Measurements from ENCODE around the gene ATP6V0B. TPM values are rescaled to one million over a fixed set of nuclear protein-coding genes. Genes with fewer than 3 reads are reported as not detected.

Gene ATP6V0B
- total RNA-seq: 100 to 1,000 TPM in 1 of 2 donors, 10 to 100 TPM in 1; 96.5 to 113 TPM
- long read RNA-seq, transcript ATP6V0B-205 (8 exons, 1,298 nt): major isoform, 68 of 86 reads
- long read RNA-seq, transcript ATP6V0B-201 (7 exons, 944 nt): minor isoform, 7 of 86 reads
- long read RNA-seq, partial matches to known transcripts: 1 of 86 reads
- long read RNA-seq, other reads (novel, unspliced or antisense): 7 of 86 reads

DNA sequence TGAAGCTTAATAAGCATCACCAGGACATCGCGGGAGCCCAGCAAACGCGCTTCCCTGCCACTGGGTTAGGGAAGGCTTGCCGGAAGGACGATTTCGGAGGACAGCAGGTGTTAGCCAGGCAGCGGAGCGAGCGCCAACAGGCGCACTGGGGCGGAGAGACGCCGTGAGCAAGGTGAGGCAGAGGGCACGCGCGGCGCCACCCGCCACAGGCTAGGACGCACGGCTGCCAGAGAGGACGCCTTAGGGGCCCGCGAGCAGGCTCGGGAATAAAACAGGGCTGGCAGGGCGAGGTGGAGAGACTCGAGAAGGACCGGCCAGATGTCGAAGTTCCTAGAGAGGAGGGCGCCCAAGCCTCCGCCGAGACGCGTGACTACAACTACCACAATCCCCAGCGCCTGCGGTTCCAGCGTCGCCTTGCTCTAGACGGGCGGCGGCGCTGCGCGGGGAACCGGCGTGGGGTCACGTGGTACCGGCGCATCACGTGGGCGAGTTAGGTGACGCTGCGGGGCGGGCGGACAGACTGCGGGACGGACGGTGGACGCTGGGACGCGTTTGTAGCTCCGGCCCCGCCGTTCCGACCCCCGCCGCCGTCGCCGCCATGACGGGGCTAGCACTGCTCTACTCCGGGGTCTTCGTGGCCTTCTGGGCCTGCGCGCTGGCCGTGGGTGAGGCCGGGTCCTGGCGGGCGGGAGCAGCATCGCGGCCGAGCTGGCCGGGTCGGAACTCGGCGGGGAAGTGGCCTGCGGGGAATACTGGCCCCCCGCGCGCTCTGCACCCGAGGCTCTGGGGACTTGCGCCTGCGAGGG, at the start of gene ATP6V0B:
Gene ATP6V0B, plus strand, starts transcription at position 518 of the 806 bp plus-strand sequence. Its CDS starts 81 bp downstream, at position 599.
- ATAC-seq: peak; percentile 88 to 92
- intact Hi-C loops (cut with DNase I): no loop called here

DNA sequence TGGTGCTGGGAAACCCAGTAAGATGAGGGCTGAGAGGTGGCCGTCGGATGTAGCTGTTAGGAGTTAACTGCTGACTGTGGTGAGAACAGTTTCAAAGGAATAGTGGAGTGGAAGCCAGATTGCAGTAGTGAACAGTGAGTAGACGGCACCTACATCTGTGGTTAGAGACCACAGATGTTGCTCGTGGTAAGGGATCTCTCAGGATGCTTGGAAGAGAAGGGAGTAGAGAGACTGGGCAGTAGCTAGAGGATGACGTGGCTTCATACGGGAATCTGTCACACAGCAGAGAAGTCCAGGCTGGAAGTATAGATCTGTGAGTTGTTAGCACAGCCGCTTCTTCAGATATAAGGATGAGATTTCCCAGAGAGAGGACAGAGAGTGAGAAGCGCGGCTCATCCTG, 48.9 kb upstream of the ATP6V0B start:
- ATAC-seq (no peak), DNase-seq (no peak)
- intact Hi-C loops (cut with DNase I): no loop called here

More for the DNA sequence above, at the start of gene ATP6V0B:
- DNase-seq: peak; percentile 98

DNA sequence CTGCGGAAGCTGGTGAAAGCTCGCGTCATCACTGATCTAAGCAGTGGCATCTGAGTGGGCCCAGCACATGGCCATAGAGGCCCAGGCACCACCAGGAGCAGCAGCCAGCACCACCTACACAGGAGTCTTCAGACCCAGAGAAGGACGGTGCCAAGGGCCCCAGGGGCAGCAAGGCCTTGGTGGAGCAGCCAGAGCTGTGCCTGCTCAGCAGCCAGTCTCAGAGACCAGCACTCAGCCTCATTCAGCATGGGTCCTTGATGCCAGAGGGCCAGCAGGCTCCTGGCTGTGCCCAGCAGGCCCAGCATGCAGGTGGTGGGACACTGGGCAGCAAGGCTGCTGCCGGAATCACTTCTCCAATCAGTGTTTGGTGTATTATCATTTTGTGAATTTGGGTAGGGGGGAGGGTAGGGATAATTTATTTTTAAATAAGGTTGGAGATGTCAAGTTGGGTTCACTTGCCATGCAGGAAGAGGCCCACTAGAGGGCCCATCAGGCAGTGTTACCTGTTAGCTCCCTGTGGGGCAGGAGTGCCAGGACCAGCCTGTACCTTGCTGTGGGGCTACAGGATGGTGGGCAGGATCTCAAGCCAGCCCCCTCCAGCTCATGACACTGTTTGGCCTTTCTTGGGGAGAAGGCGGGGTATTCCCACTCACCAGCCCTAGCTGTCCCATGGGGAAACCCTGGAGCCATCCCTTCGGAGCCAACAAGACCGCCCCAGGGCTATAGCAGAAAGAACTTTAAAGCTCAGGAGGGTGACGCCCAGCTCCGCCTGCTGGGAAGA, 44.4 kb upstream of the ATP6V0B start:
- DNase-seq: no peak
- intact Hi-C loops (cut with DNase I): loop anchor here (5.0 to 10.0 kb wide), 3 partner anchors 168 to 706 kb away; no protein-coding TSS in a partner anchor
- no peak for ATAC-seq

DNA sequence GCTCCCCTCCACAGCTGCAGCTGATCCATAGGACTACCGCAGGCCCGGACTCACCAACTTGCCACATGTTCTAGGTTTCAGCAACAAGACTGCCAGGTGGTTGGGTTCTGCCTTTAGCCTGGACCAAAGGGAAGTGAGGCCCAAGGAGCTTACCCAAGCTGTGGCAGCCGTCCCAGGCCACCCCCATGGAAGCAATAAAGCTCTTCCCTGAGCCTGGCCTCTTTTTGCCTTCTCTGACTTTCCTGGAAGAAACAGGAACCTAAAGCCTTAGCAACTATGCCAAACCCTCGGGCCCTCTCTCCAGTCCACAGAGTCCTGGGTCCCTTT, 43.8 kb upstream of the ATP6V0B start:
- intact Hi-C loops (cut with DNase I): loop anchor here (5.0 to 10.0 kb wide), 3 partner anchors 169 to 706 kb away; no protein-coding TSS in a partner anchor
- ATAC-seq: no peak
- no peak for DNase-seq

DNA sequence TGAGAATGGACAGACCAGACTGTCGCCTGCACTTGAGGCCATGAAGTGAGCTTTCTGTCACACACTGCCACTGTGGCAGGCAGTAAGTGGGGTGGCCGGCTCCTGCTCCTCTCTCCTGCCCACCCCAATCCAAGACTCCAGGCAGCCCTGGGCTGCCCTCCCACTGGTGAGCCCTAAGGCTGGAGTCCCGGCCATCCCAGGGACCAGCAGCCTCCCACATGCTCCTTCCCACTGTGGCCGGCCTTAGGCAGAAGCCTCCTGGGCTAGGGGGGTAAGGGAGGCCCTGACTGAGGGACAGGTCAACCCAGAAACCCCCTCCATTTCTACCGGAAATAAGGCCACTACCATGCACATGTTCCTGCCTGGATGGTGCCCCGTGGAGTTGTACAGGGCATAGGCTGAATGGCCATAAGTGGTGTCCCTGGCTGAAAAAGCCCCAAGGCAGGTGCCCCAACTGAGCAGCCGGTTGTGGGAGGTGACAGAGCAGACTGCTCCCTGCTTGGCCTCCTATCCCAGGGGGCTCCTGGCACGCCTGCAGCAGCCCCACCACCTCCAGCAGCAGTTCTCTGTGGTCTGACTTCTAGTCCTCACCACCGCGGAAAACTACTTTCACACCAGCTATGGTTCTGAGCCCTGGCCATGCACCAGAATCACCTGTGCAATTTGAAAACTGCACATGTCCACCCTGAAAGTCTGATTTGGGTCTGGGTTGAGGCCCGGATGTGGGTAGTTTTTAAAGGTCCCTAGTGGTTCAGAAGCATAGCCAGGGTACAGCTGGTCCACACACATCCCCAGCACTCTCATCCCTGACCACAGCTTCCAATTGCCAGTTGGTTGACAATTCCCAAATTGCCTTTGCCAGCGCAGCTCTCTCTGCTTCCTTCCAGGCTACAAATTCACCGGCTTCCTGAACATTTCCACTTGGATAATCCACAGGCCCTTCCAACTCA, 42.8 kb upstream of the ATP6V0B start:
- intact Hi-C loops (cut with DNase I): loop anchor here (5.0 to 10.0 kb wide), 3 partner anchors 170 to 707 kb away; no protein-coding TSS in a partner anchor
- DNase-seq: no peak
- no peak for ATAC-seq

DNA sequence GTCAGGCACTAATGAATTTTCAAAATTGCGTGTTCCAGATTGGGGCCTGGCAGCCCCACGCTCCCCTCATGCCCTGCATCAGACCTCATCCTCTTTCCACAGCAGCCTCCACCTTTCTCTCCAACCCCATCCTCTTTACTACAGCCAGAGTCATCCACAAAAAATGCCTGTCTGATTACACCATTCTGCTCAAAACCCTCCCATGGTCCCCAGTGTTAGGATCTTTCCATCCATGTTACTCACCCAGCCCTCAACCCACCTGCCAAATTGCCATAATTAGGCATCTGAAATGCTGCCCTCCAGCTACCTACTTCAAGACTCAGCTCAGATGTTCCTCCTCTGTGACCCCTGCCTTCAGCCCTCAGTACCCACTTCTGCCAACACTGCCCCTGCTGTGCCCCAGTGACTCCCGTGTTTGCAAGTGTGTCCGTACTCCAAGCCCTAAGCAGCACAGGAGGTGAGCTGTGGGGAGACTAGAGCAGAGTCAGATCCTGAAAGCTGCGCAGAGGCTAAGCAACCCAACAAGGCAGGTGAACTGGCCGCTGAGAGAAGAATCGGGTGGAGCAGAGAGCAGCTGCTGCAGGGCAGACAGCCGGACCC, 41.9 kb upstream of the ATP6V0B start:
- intact Hi-C loops (cut with DNase I): loop anchor here (5.0 to 10.0 kb wide), 3 partner anchors 171 to 708 kb away; no protein-coding TSS in a partner anchor
- DNase-seq (no peak), ATAC-seq (no peak)

DNA sequence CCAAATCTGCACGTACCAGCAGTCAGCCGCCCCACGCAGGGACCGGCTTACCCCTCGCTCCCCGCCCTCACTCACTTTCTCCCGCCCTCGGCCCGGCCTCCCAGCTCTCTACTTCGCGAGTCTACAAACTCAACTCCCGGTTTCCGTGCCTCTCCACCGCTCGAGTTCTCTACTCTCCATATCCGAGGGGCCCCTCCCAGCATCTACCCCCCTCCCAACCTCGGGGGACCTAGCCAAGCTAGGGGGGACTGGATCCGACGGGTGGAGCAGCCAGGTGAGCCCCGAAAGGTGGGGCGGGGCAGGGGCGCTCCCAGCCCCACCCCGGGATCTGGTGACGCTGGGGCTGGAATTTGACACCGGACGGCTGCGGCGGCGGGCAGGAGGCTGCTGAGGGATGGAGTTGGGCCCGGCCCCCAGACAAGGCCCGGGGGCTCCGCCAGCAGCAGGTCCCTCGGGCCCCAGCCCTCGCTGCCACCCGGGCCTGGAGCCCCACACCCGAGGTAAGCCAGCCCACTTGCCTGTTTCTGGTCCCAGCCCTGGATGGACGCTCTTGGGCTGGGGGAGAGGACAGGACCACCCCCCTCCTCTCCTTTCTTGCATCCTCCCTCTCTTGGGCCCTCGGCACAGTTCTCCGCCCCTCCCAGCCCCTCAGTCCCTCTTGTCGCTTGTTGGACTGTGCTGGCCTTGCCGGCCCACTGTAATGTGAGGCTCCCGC, 41.2 kb upstream of the ATP6V0B start, which contains the start of gene ARTN:
Gene ARTN, plus strand, starts transcription at position 416 of the 715 bp plus-strand sequence. CDS start 1,856 bp downstream, outside the sequence.
- ATAC-seq: peak; percentile 2 to 23
- no peak for DNase-seq
- intact Hi-C loops (cut with DNase I): loop anchor here (1.0 to 10.0 kb wide), 4 partner anchors 170 to 709 kb away; no protein-coding TSS in a partner anchor

DNA sequence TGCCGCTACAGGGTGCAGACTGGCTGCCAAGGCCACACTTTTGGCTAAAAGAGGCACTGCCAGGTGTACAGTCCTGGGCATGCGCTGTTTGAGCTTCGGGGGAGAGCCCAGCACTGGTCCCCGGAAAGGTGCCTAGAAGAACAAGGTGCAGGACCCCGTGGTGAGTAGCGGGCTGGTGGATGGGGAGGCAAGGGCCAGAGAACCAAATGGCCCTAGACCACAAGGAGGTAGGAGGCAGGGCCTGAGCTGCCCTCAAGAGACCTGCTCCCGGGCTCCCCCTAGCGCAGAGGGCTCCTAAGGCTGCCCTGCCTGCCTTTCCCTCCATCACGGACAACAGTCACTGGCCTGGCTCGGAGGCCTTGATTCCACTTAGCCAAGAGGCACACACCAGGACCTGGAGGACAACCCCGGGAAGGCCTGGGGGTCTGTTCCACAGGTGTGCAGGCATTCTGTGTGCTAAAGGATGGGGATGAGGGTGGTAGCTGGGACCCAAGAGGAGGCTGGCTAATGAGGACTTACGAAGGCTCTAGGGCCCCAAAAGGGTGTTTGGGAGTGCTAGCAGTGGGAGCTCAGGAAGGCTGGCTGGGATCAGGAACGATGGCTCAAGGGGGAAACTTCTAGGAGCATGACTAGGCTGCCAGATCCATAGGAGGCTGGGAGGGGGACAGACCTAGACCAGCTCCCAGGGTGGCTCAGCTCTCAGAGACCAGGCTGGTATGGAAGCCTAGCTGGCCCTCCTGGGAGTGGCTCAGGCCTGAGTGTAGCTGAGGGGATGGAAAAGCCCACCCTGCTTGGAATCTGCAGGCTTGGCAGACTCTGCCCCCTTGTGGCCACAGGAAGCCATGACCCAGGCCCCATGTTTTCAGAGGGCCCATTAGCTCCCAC, 40.4 kb upstream of the ATP6V0B start:
- ATAC-seq (peak; percentile 54 to 67), DNase-seq (peak; percentile 54)
- intact Hi-C loops (cut with DNase I): loop anchor here (1.0 to 10.0 kb wide), 4 partner anchors 171 to 710 kb away; no protein-coding TSS in a partner anchor

DNA sequence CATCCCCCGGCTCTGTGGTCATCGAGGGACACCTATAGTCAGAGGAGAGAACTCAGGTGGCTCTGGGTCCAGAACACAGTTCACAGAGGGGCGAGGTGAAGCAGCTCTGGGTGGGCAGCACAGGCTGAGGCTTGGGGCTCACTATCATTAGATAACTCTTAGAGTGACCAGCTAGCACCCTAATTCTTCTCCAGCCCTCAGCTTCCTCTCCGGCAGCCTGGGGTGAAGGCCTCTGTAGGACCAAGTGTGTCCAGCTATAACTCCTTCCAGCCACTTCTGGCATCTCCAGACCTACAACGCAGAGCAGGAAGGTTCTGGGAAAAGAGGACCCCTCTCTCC, 39.8 kb upstream of the ATP6V0B start:
- no peak for DNase-seq
- intact Hi-C loops (cut with DNase I): loop anchor here (1.0 to 10.0 kb wide), 4 partner anchors 172 to 710 kb away; no protein-coding TSS in a partner anchor
- ATAC-seq: no peak

DNA sequence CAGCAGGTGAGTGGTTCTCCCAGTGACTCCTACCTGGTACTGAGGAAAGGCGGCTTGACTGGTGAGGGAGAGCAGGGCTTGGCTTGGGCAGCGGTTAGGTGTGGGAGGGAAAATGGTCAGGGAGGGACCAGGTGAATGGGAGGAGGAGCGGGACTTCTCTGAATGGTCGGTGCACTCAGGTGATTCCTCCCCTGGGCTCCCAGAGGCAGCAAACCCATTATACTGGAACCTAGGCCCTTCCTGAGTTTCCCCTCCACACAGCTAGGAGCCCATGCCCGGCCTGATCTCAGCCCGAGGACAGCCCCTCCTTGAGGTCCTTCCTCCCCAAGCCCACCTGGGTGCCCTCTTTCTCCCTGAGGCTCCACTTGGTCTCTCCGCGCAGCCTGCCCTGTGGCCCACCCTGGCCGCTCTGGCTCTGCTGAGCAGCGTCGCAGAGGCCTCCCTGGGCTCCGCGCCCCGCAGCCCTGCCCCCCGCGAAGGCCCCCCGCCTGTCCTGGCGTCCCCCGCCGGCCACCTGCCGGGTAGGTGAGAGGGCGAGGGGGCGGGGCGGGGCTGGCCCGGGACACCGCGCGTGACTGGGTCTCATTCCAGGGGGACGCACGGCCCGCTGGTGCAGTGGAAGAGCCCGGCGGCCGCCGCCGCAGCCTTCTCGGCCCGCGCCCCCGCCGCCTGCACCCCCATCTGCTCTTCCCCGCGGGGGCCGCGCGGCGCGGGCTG, 38.9 kb upstream of the ATP6V0B start:
- DNase-seq: no peak
- ATAC-seq: no peak
- intact Hi-C loops (cut with DNase I): loop anchor here in 1 of 2 donors (10.0 kb wide), 1 partner anchor 711 kb away; no protein-coding TSS in a partner anchor

DNA sequence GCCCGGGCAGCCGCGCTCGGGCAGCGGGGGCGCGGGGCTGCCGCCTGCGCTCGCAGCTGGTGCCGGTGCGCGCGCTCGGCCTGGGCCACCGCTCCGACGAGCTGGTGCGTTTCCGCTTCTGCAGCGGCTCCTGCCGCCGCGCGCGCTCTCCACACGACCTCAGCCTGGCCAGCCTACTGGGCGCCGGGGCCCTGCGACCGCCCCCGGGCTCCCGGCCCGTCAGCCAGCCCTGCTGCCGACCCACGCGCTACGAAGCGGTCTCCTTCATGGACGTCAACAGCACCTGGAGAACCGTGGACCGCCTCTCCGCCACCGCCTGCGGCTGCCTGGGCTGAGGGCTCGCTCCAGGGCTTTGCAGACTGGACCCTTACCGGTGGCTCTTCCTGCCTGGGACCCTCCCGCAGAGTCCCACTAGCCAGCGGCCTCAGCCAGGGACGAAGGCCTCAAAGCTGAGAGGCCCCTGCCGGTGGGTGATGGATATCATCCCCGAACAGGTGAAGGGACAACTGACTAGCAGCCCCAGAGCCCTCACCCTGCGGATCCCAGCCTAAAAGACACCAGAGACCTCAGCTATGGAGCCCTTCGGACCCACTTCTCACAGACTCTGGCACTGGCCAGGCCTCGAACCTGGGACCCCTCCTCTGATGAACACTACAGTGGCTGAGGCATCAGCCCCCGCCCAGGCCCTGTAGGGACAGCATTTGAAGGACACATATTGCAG, 38.2 kb upstream of the ATP6V0B start:
- peak; percentile 20 to 26 for ATAC-seq
- DNase-seq: peak; percentile 49
- intact Hi-C loops (cut with DNase I): loop anchor here in 1 of 2 donors (10.0 kb wide), 1 partner anchor 712 kb away; no protein-coding TSS in a partner anchor

DNA sequence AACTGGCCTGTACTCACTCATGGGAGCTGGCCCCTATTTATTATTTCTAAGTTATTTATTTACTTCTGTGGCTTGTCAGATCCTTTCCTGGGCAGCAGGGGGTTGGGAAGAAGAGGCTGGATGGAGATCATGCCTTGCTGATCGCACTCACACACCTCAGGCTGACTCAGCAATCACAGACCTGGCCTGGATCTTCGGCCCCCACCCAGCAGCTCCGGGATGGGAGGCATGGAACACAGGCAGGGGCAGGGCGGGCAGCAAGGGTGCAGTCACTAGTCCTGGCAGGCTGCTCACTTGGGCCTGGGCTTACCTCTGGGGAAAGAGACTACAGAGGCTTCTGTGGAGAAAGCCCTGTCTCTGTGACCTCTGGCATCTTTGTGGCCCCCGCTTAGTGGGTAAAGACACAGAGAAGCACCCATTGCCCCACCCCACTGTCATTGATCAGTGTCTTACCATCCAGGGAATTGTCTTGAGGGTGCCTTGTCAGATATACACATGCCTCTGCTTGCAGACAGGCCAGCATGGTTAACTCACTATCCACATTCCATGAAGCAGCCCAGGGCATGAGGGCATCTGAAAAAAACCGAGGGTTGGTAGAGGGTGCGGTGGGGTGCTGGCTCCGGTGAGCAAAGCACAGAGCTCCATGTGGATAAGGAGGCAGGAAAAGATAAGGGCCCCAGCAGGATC, 37.4 kb upstream of the ATP6V0B start:
- intact Hi-C loops (cut with DNase I): loop anchor here in 1 of 2 donors (10.0 kb wide), 1 partner anchor 713 kb away; no protein-coding TSS in a partner anchor
- no peak for ATAC-seq
- DNase-seq: no peak

DNA sequence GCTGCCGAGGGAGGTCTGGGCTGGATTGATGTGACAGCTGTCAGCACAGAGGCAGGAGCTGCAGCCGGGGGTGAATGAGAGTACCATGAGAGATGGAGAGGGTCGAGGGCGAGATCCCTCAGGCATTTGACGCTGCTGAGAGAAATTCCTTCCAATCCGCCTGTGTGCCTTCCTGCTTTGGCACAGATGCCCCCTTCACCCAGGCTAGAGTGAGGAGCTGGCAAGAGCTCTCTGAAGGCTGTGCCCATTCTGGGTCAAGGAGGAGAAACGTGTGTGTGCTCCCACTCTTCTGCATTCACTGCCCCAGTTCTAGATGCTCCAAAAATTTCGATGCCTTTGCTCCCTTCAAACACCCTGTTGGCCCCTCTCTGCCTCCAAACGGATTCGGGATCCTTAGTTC, 36.4 kb upstream of the ATP6V0B start:
- intact Hi-C loops (cut with DNase I): loop anchor here in 1 of 2 donors (10.0 kb wide), 1 partner anchor 714 kb away; no protein-coding TSS in a partner anchor
- no peak for ATAC-seq
- DNase-seq: no peak
